GM13977 (cell line): Measurements from ENCODE around the gene KIF25.

Source experiments
- DNase-seq: peaks from one replicate; pipeline ENCODE4 v3.0.0; 2012; ENCODE audit warnings: low spot score
- in situ Hi-C: fragments of 300-500 bp; cut with MboI; formaldehyde crosslinking; loops from one replicate; pipeline ENCODE4 v1.12.0; 2022; ENCODE audit warnings: low sequenced_read_pairs, low pct_unique_long_range_greater_than_20kb, mixed read lengths, inconsistent platforms; ENCODE audit not compliant: unreplicated experiment
- TF ChIP-seq, protein P1 (sequence below): IDR thresholded peaks from 2 replicates; pipeline ENCODE4 v1.5.1; 2012; ENCODE audit warnings: mild to moderate bottlenecking, control low read depth; ENCODE audit not compliant: insufficient read depth; ENCODE audit errors: extremely low read depth, missing control alignments

The KIF25 gene

DNA sequence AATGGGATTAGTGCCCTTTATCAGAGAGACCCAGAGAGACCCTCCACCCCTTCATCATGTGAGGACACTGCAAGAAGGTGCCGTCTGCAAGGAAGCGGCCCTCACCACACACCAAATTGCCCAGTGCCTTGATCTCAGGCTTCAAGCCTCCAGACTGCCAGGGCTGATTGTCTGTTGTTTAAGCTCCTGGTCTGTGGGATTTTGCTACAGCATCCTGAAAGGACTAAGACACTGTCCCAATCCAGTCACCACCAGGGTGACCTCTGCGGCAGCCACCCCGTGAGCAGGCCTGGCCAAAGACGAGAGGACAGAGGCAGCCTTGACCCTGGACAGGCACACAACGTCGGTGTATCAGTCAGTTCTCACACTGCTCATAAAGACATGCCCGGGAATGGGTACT is 95.1 kb downstream of the KIF25 start:
- in situ Hi-C loops: no loop called here
- TF ChIP-seq, protein P1, sequence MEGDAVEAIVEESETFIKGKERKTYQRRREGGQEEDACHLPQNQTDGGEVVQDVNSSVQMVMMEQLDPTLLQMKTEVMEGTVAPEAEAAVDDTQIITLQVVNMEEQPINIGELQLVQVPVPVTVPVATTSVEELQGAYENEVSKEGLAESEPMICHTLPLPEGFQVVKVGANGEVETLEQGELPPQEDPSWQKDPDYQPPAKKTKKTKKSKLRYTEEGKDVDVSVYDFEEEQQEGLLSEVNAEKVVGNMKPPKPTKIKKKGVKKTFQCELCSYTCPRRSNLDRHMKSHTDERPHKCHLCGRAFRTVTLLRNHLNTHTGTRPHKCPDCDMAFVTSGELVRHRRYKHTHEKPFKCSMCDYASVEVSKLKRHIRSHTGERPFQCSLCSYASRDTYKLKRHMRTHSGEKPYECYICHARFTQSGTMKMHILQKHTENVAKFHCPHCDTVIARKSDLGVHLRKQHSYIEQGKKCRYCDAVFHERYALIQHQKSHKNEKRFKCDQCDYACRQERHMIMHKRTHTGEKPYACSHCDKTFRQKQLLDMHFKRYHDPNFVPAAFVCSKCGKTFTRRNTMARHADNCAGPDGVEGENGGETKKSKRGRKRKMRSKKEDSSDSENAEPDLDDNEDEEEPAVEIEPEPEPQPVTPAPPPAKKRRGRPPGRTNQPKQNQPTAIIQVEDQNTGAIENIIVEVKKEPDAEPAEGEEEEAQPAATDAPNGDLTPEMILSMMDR: no peak
- DNase-seq: no peak

DNA sequence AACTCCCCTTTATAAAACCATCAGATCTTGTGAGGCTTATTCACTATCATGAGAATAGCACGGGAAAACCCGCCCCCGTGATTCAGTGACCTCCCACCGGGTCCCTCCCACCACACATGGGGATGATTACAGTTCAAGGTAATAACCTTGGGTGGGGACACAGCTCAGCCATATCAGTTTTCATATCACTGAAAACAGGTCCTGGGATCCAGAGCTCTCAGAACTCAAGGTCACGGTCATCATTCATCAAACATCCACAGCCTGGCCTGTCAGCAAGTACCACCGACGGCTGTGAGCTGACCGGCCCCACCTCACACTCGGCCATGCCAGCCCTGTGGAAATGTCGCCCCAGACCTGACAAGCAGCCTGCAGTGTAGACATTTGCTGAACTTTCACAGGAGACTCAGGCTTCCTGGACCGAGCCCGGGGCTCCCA is 95.6 kb downstream of the KIF25 start:
- no peak for DNase-seq
- in situ Hi-C loops: no loop called here
- TF ChIP-seq, protein P1: no peak

DNA sequence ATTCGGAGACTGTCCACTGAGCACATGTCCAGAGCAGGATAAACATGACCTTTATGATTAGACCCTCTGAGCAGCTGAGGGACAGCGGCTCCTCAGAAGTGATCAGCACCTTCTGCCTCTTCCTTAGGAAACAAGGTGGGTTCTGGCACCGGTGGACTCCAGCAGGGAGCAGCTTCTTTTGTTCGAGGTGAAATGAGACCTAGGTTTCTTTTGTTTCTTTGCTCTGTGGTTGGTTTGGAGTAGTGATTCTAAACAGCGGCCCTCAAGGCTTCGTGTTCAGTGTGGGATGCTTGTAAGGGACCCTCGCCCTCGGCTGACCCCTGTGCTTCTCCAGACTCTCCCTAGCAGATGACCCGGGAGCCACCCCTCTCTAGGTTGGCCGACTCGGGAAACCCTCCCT is 96.2 kb downstream of the KIF25 start:
- DNase-seq: no peak
- TF ChIP-seq, protein P1: no peak
- in situ Hi-C loops: no loop called here
